IMR-90 (cell line): ENCODE results near the gene C18orf32. TPM values are rescaled to one million over a fixed set of nuclear protein-coding genes. Genes with fewer than 3 reads are reported as not detected.

Source experiments
- ATAC-seq: fragments of 200-7000 bp; cut with Tn5 transposase; 2 replicates; pipeline ENCODE4 v1.9.1; 2020; ENCODE audit warnings: low read depth, mild to moderate bottlenecking, moderate library complexity
- BruUV-seq: library from RNA; stranded (reverse); fragments of 400-500 nt; replicated peaks from 2 replicates; lab custom pipeline; 2021; lab: Mats Ljungman, UMichigan
- CTCF ChIA-PET: fragments of 300-600 bp; formaldehyde crosslinking; extraction: SDS; loops from one replicate; lab custom pipeline; 2021; ENCODE audit warnings: antibody characterized with exemption; lab: Yijun Ruan, JAX
- POLR2A ChIA-PET: fragments of 300-600 bp; sonication (Branson Sonifier 250); formaldehyde crosslinking; loops from one replicate; lab custom pipeline; 2022; ENCODE audit warnings: antibody characterized with exemption; ENCODE audit not compliant: unreplicated experiment; lab: Charles Lee
- DNase-seq: peaks from one replicate; pipeline ENCODE4 v3.0.0; 2013
- H2AFZ ChIP-seq: replicated peaks from 2 replicates; pipeline ENCODE3; 2013; ENCODE audit warnings: low read length, mild to moderate bottlenecking; ENCODE audit not compliant: poor library complexity
- H2AK5ac ChIP-seq: 2 replicates; pipeline ENCODE4 v1.6.1; 2013; ENCODE audit warnings: low read depth, low read length, inconsistent platforms
- H2AK9ac ChIP-seq: replicated peaks from 2 replicates; pipeline ENCODE3; 2013; ENCODE audit warnings: mild to moderate bottlenecking, low read depth, low read length, moderate library complexity; ENCODE audit not compliant: poor library complexity
- H2BK120ac ChIP-seq: 2 replicates; pipeline ENCODE4 v1.6.1; 2013; ENCODE audit warnings: low read depth, low read length, inconsistent platforms
- H2BK15ac ChIP-seq: 3 replicates; pipeline ENCODE4 v1.6.1; 2013; ENCODE audit warnings: low read depth, low read length, inconsistent platforms
- H2BK20ac ChIP-seq: 2 replicates; pipeline ENCODE4 v1.6.1; 2013; ENCODE audit warnings: low read depth, mild to moderate bottlenecking, inconsistent platforms, low read length, moderate library complexity
- H2BK5ac ChIP-seq: 2 replicates; pipeline ENCODE4 v1.6.1; 2013; ENCODE audit warnings: mild to moderate bottlenecking, low read depth, low read length, inconsistent platforms; ENCODE audit not compliant: poor library complexity, severe bottlenecking
- H3K14ac ChIP-seq: replicated peaks from 2 replicates; pipeline ENCODE4 v1.6.1; 2013; ENCODE audit warnings: low read depth, low read length, inconsistent platforms
- H3K18ac ChIP-seq: 2 replicates; pipeline ENCODE4 v1.6.1; 2013; ENCODE audit warnings: low read depth, low read length, control low read depth
- H3K23ac ChIP-seq: 2 replicates; pipeline ENCODE4 v1.6.1; 2013; ENCODE audit warnings: low read depth, low read length, inconsistent platforms
- H3K27ac ChIP-seq: 2 replicates; pipeline ENCODE4 v1.5.1; 2013; ENCODE audit warnings: mild to moderate bottlenecking, control low read depth, low read length; ENCODE audit not compliant: insufficient read depth
- H3K27me3 ChIP-seq: 2 replicates; pipeline ENCODE4 v1.6.1; 2013; ENCODE audit warnings: low read length; ENCODE audit not compliant: control insufficient read depth, insufficient read depth
- H3K36me3 ChIP-seq: 2 replicates; pipeline ENCODE4 v1.6.1; 2013; ENCODE audit warnings: low read length, mixed read lengths; ENCODE audit not compliant: control insufficient read depth, insufficient read depth
- H3K4ac ChIP-seq: 2 replicates; pipeline ENCODE4 v1.6.1; 2013; ENCODE audit warnings: low read depth, low read length, inconsistent platforms
- H3K4me1 ChIP-seq: 2 replicates; pipeline ENCODE4 v1.6.1; 2013; ENCODE audit warnings: low read length, mixed read lengths; ENCODE audit not compliant: control insufficient read depth, insufficient read depth
- H3K4me2 ChIP-seq: 2 replicates; pipeline ENCODE4 v1.6.1; 2013; ENCODE audit warnings: low read depth, mild to moderate bottlenecking, control low read depth, low read length, moderate library complexity
- H3K4me3 ChIP-seq: 2 replicates; pipeline ENCODE4 v1.5.1; 2013; ENCODE audit warnings: low read depth, mild to moderate bottlenecking, control low read depth, low read length, moderate library complexity; ENCODE audit not compliant: insufficient read depth
- H3K56ac ChIP-seq: 2 replicates; pipeline ENCODE4 v1.6.1; 2013; ENCODE audit warnings: low read length, inconsistent platforms; ENCODE audit not compliant: insufficient read depth; ENCODE audit errors: extremely low read depth
- H3K79me1 ChIP-seq, 2 experiments: 2 replicates each; pipeline ENCODE4 v1.6.1; 2013; ENCODE audit warnings: low read length in 2 of 2, inconsistent platforms in 1 of 2, low read depth in 1 of 2
- H3K9ac ChIP-seq: 2 replicates; pipeline ENCODE4 v1.6.1; 2013; ENCODE audit warnings: low read depth, low read length, control low read depth
- H3K9me1 ChIP-seq: 2 replicates; pipeline ENCODE4 v1.6.1; 2013; ENCODE audit warnings: low read length, inconsistent platforms; ENCODE audit not compliant: insufficient read depth
- H3K9me3 ChIP-seq: 2 replicates; pipeline ENCODE4 v1.6.1; 2013; ENCODE audit warnings: low read length; ENCODE audit not compliant: control insufficient read depth, insufficient read depth
- H4K20me1 ChIP-seq: 2 replicates; pipeline ENCODE4 v1.6.1; 2013; ENCODE audit warnings: low read length, inconsistent platforms; ENCODE audit not compliant: insufficient read depth
- H4K5ac ChIP-seq: 2 replicates; pipeline ENCODE4 v1.6.1; 2013; ENCODE audit warnings: mild to moderate bottlenecking, low read depth, low read length, control low read depth
- H4K8ac ChIP-seq, 2 experiments: 2 replicates each; pipeline ENCODE4 v1.6.1; 2013; ENCODE audit warnings: low read depth in 2 of 2, low read length in 2 of 2, control low read depth in 1 of 2, inconsistent platforms in 1 of 2
- H4K91ac ChIP-seq: 2 replicates; pipeline ENCODE4 v1.6.1; 2013; ENCODE audit warnings: low read depth, low read length, inconsistent platforms; ENCODE audit not compliant: insufficient read depth
- BHLHE40 ChIP-seq: fragments of 150-350 bp; IDR thresholded peaks from 2 replicates; pipeline ENCODE4 v1.6.1; 2016; ENCODE audit warnings: mild to moderate bottlenecking, low read depth, low read length
- CEBPB ChIP-seq: IDR thresholded peaks from 2 replicates; pipeline ENCODE4 v1.6.1; 2012; ENCODE audit warnings: low read depth, low read length, improper control_type of control experiment
- FOS ChIP-seq: fragments of 150-350 bp; IDR thresholded peaks from 2 replicates; pipeline ENCODE4 v1.6.1; 2016; ENCODE audit warnings: low read depth, low read length
- MAZ ChIP-seq: IDR thresholded peaks from 2 replicates; pipeline ENCODE4 v1.6.1; 2012; ENCODE audit warnings: low read depth, mild to moderate bottlenecking, low read length, improper control_type of control experiment, moderate library complexity, borderline replicate concordance
- MXI1 ChIP-seq: IDR thresholded peaks from 2 replicates; pipeline ENCODE4 v1.6.1; 2012; ENCODE audit warnings: low read depth, mild to moderate bottlenecking, low read length, moderate library complexity, borderline replicate concordance
- NFE2L2 ChIP-seq: fragments of 150-350 bp; IDR thresholded peaks from 2 replicates; pipeline ENCODE4 v1.6.1; 2016; ENCODE audit warnings: low read depth, mild to moderate bottlenecking, low read length
- POLR2A ChIP-seq: IDR thresholded peaks from 2 replicates; pipeline ENCODE4 v1.6.1; 2012; ENCODE audit warnings: mild to moderate bottlenecking, low read depth, low read length
- SMC3 ChIP-seq: fragments of 150-350 bp; IDR thresholded peaks from 2 replicates; pipeline ENCODE4 v1.6.1; 2016; ENCODE audit warnings: low read depth, mild to moderate bottlenecking, antibody characterized with exemption, low read length, moderate library complexity
- WGBS, 2 experiments: methylation state at CpG; one replicate each; pipeline versions ENCODE4 v1.1.5 to v1.1.7; 2013; ENCODE audit warnings: missing lambda C conversion rate in 2 of 2; ENCODE audit not compliant: insufficient read length in 1 of 2; ENCODE audit errors: extremely low coverage in 2 of 2; 5-methylcytosine and 5-hydroxymethylcytosine counted together
- dilution Hi-C: fragments of 300-500 bp; cut with HindIII; formaldehyde crosslinking; loops from one replicate; pipeline ENCODE4 v1.14.3; 2018; ENCODE audit warnings: low sequenced_read_pairs; ENCODE audit not compliant: unreplicated experiment
- in situ Hi-C: fragments of 300-500 bp; cut with MboI; formaldehyde crosslinking; loops from 3 replicates; pipeline ENCODE4 v1.14.3; 2019; ENCODE audit warnings: low sequenced_read_pairs, inconsistent platforms, mixed read lengths
- intact Hi-C: fragments of 100-400 bp; cut with micrococcal nuclease; formaldehyde crosslinking; loops from 2 replicates; pipeline ENCODE4 v1.10.0; 2022
- polyA plus RNA-seq, 3 experiments: library from polyadenylated mRNA; depleted of rRNA; stranded (reverse); fragments of >200 nt; gene quantifications; 2 replicates each; pipeline ENCODE4 v1.2.3, GENCODE V29; 2012; ENCODE audit warnings: low replicate concordance in 1 of 3
- total RNA-seq: library from RNA; depleted of rRNA; stranded (reverse); fragments of >200 nt; gene quantifications from 2 replicates; pipeline ENCODE4 v1.2.3, GENCODE V29; 2012
- TF ChIP-seq, protein P1 (sequence below): fragments of 150-350 bp; IDR thresholded peaks from 2 replicates; pipeline ENCODE4 v1.6.1; 2017; ENCODE audit warnings: mild to moderate bottlenecking, antibody characterized with exemption, low read length, low read depth

The C18orf32 gene
- total and polyA plus RNA-seq, 2 of the 4 experiments (the other 2 are of a cell fraction), result 3.6 to 21.4 TPM

GRCh38 chr18:49500201-49500921 is 13.3 kb upstream of the C18orf32 start (continued):
- TF ChIP-seq CEBPB, result no peak

- BruUV-seq, result no TSS peak
- H3K79me1 ChIP-seq, result no peaks in the 10 kb centered on the region
- H3K27me3 ChIP-seq, result peaks cover 19% of the 10 kb centered on the region
- no peak overlapping the region for H3K9ac ChIP-seq
- H3K4ac ChIP-seq, result no peak overlapping the region
- no peak overlapping the region for H2BK15ac ChIP-seq
- no peak overlapping the region for H4K5ac ChIP-seq
- no peak overlapping the region for H3K4me3 ChIP-seq
- ChIA-PET CTCF (no interaction called here), POLR2A (interaction anchor here (0.7 kb wide), 1 partner anchor 12 kb away, joined by 5 read pairs; the partner anchor contains the start of gene C18orf32)
- no peaks in the 10 kb centered on the region for H3K4me1 ChIP-seq
- TF ChIP-seq FOS (no peak), SMC3 (no peak), MXI1 (no peak), POLR2A (no peak), NFE2L2 (no peak), MAZ (no peak), BHLHE40 (no peak)
- TF ChIP-seq, protein P1, sequence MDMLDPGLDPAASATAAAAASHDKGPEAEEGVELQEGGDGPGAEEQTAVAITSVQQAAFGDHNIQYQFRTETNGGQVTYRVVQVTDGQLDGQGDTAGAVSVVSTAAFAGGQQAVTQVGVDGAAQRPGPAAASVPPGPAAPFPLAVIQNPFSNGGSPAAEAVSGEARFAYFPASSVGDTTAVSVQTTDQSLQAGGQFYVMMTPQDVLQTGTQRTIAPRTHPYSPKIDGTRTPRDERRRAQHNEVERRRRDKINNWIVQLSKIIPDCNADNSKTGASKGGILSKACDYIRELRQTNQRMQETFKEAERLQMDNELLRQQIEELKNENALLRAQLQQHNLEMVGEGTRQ, result no peak
- intact Hi-C loops (loop anchor here (10.0 kb wide), 1 partner anchor 786 kb away; the partner anchor contains the start of genes CXXC1 and MBD1), dilution Hi-C loops (no loop called here), in situ Hi-C loops (loop anchor here (10.0 kb wide), 1 partner anchor 346 kb away; no protein-coding TSS in a partner anchor)
- H3K18ac ChIP-seq, result no peak overlapping the region
- H3K36me3 ChIP-seq, result no peaks in the 10 kb centered on the region
- H2BK5ac ChIP-seq, result no peak overlapping the region
- 81% methylated on average over 11 of the region's 16 CpGs; no CpG with 5 or more reads in 1 of the 2 experiments for WGBS, 2 experiments
- no peak overlapping the region for H2BK20ac ChIP-seq
- no peak overlapping the region for H3K4me2 ChIP-seq
- H4K8ac ChIP-seq, result no peak overlapping the region
- H3K14ac ChIP-seq, result no peak overlapping the region
- DNase-seq (no peak), ATAC-seq (no peak)
- no peak overlapping the region for H2BK120ac ChIP-seq
- H3K23ac ChIP-seq, result no peak overlapping the region
- no peaks in the 10 kb centered on the region for H3K9me1 ChIP-seq
- no peak overlapping the region for H3K56ac ChIP-seq
- H2AK5ac ChIP-seq, result no peak overlapping the region
- H2AFZ ChIP-seq, result no peak overlapping the region
- no peak overlapping the region for H3K27ac ChIP-seq
- no peaks in the 10 kb centered on the region for H4K20me1 ChIP-seq
- no peaks in the 10 kb centered on the region; the same call in 1 of the 2 replicates for H3K9me3 ChIP-seq
- no peak overlapping the region for H4K91ac ChIP-seq
- H2AK9ac ChIP-seq, result peak overlapping the region; percentile 48
These were observed 12.1 kb upstream of the C18orf32 start for GRCh38 chr18:49499046-49499637.
